GM12865 (cell line): Measurements from ENCODE around the gene SAFB2.

Source experiments
- DNase-seq: peaks from one replicate; pipeline ENCODE4 v3.0.0; 2010; ENCODE audit warnings: low read depth
- H3K4me3 ChIP-seq: 2 replicates; pipeline ENCODE4 v1.5.1; 2011; ENCODE audit warnings: mild to moderate bottlenecking, low read depth, low read length, control low read depth
- CTCF ChIP-seq: IDR thresholded peaks from 2 replicates; pipeline ENCODE4 v1.5.1; 2011; ENCODE audit warnings: low read length, control low read depth, low read depth, inconsistent platforms; ENCODE audit not compliant: insufficient read depth; ENCODE audit errors: missing control alignments

The SAFB2 gene

GRCh38 chr19:5637971-5638370, 15.4 kb upstream of the SAFB2 start:
- DNase-seq = no peak
- no peak overlapping the region for H3K4me3 ChIP-seq
- no peak for TF ChIP-seq CTCF

- DNase-seq = no peak
- H3K4me3 ChIP-seq = no peak overlapping the region
- TF ChIP-seq CTCF = no peak
Measured at GRCh38 chr19:5635427-5635826, 12.9 kb upstream of the SAFB2 start.

- DNase-seq = no peak
- H3K4me3 ChIP-seq = no peak overlapping the region
- no peak for TF ChIP-seq CTCF
Measured at GRCh38 chr19:5632657-5633056, 10.1 kb upstream of the SAFB2 start.

- H3K4me3 ChIP-seq = no peak overlapping the region
- TF ChIP-seq CTCF = no peak
- no peak for DNase-seq
Measured at GRCh38 chr19:5632241-5632612, 9.7 kb upstream of the SAFB2 start.

GRCh38 chr19:5631567-5632240, 9.1 kb upstream of the SAFB2 start:
- H3K4me3 ChIP-seq = no peak overlapping the region
- no peak for TF ChIP-seq CTCF
- DNase-seq = no peak

GRCh38 chr19:5628919-5629481, 6.4 kb upstream of the SAFB2 start:
- DNase-seq = peak; percentile 30
- H3K4me3 ChIP-seq = no peak overlapping the region
- TF ChIP-seq CTCF = no peak

- no peak overlapping the region for H3K4me3 ChIP-seq
- DNase-seq = peak; percentile 39
- no peak for TF ChIP-seq CTCF
Measured at GRCh38 chr19:5628461-5628860, 5.9 kb upstream of the SAFB2 start.
